Epithelial cell of esophagus (primary cell): ENCODE data around the gene PDE3A.

Experiments
- DNase-seq: peaks from one replicate; pipeline ENCODE4 v3.0.0; 2010; ENCODE audit warnings: low read depth
- H3K4me3 ChIP-seq: 2 replicates; pipeline ENCODE4 v1.5.1; 2011; ENCODE audit warnings: mild to moderate bottlenecking, low read length, control low read depth
- TF ChIP-seq, protein P1 (sequence below): IDR thresholded peaks from 2 replicates; pipeline ENCODE4 v1.5.1; 2011; ENCODE audit warnings: low read depth, mild to moderate bottlenecking, low read length, control low read depth, inconsistent platforms; ENCODE audit not compliant: insufficient read depth; ENCODE audit errors: missing control alignments

The PDE3A gene

DNA sequence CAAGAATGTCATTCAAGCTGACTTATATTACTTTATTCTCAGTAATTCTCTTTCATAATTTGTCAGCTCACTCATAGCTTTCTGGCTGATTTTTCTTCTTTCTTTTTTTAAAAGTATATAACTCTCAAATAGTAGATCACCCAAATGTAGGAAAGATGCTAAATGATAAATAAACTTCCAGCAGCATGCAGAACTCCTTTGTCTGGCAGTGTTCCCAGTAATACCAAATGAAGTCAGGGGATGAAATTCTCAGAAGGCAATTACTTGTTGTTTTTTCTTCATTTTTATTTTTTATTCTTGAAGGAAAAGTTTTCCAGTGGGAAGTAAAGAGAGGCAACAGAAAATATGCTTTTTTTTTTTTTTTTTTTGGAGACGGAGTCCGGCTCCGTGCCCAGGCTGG lies 193.5 kb downstream of the PDE3A start:
- no peak overlapping the region for H3K4me3 ChIP-seq
- TF ChIP-seq, protein P1, sequence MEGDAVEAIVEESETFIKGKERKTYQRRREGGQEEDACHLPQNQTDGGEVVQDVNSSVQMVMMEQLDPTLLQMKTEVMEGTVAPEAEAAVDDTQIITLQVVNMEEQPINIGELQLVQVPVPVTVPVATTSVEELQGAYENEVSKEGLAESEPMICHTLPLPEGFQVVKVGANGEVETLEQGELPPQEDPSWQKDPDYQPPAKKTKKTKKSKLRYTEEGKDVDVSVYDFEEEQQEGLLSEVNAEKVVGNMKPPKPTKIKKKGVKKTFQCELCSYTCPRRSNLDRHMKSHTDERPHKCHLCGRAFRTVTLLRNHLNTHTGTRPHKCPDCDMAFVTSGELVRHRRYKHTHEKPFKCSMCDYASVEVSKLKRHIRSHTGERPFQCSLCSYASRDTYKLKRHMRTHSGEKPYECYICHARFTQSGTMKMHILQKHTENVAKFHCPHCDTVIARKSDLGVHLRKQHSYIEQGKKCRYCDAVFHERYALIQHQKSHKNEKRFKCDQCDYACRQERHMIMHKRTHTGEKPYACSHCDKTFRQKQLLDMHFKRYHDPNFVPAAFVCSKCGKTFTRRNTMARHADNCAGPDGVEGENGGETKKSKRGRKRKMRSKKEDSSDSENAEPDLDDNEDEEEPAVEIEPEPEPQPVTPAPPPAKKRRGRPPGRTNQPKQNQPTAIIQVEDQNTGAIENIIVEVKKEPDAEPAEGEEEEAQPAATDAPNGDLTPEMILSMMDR = no peak
- DNase-seq = no peak

DNA sequence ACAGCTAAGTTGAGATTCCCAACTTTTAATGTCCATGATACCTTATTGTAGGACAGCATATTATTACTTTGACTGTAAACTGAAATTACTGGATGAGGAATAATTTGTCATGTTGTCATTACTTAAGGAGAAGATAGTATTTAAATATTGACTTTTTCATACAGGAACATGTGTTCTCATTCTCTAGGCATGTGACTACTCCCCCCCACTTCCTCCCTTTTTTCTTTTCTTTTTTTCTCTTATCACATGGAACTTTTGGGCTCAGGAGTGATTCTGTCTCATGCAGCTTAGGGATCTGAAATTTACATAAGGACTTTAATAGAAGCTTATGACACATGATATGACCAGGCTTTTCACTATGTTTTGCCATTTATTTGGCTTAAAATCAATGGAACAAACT lies 199.1 kb downstream of the PDE3A start:
- DNase-seq = no peak
- TF ChIP-seq, protein P1 = no peak
- H3K4me3 ChIP-seq = no peak overlapping the region

DNA sequence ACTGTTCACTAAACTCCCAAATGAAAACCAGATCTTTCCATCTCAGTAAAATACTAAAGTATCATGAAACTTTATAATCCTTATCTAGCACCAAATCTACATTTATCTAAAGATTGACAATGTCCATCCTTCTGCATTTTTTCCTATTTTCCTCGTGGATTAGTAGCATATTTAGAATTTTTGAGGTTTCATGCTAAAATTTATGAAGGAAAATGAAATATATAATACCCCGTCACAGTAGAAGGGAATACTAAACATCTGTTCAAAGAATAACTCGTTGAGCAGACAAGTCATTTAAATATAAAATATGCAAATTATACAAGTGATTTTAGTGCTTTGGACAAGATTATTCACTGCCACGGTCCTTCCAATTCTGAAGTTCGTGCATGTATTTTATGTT lies 204.1 kb downstream of the PDE3A start:
- no peak for DNase-seq
- H3K4me3 ChIP-seq = no peak overlapping the region
- TF ChIP-seq, protein P1 = no peak

DNA sequence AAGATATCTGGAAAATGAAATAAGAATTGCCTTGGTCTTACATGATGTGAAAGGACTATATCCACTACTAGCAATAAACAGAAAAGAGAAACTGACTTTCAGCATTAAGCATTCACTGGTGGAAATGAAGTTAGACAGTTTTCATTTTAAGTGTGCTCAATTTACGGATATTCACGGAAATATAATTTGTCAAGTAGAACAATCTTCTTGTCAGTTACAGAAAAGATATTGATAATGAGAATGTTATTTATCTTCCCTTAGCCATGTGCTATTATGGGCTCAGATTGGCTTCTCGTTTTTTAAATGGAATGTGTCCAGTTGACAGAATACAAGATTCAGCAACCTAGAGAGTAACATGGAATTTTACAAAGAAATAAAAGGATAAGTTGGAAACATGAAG lies 208.2 kb downstream of the PDE3A start:
- no peak for DNase-seq
- no peak overlapping the region for H3K4me3 ChIP-seq
- TF ChIP-seq, protein P1 = no peak

DNA sequence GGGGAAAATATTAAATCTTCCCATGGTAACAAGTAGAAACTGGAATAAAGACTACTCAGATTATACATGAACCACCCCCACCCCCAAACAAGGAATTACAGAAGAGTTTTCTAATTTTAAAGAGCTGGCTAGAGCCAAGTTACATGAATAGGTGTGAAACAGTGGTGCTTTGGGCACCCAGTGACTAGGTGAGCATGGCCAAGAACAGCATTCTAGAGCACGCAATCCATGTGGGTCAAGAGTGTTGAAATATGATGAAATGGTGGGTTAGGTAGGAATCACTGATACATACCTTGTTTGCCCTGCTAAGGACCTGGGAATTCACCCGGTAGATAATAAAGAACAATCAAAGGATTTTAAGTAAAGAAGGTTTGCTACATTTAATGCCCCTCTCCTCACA lies 208.7 kb downstream of the PDE3A start:
- TF ChIP-seq, protein P1 = no peak
- no peak overlapping the region for H3K4me3 ChIP-seq
- no peak for DNase-seq

DNA sequence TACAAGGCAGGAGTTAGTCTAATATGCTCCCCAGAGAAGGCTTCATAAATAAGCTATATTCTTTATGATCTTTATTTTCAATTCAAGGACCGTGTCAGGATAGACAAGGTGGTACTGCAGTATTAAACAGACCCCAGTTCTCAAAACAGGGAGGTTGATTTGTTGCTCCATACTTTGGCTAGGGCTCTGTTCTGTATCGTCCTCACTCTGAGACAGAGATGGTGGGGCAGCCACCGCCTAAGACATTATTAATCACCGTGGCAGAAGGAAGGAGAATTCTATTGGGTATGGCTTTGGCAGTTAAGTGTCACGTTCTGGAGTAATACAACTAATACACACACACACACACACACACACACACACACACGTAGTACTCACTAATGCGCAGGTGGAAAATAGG lies 209.8 kb downstream of the PDE3A start:
- TF ChIP-seq, protein P1 = no peak

DNA sequence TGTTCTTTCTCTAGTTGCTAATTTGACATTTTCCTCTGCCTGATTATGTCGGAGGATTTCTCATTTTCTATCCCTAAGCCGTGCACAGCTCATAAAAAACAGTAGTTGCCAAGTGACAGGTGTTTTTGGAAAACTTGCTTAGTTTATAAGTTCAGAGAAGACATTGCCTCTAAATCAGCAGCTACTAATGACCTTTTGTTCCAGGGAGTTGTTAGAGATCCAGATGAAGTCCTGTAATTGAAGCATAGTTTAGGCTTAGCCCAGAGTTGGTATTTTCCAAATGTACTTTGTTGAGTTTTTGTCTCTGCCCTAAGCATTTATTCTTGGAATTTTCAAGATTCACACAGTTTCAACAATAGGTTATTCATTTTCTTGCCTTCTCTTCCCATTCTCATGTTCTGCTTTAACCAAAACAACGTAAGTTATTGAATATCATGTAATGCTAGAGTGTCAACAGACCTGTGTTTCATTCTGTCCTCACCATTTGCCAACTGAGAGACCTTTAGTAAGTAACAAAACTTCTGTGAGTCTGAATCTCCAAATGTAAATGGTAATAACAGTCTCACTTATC lies 216.8 kb downstream of the PDE3A start:
- TF ChIP-seq, protein P1 = no peak
- no peak for DNase-seq

More for the DNA sequence above, 209.8 kb downstream of the PDE3A start:
- no peak for DNase-seq
- H3K4me3 ChIP-seq = no peak overlapping the region

More for the DNA sequence above, 216.8 kb downstream of the PDE3A start:
- no peak overlapping the region for H3K4me3 ChIP-seq
